Fibroblast of skin of left biceps (primary cell): ENCODE measurements around the gene VAMP2.

Experiments
- DNase-seq, 2 experiments: peaks; one replicate each; pipeline ENCODE4 v3.0.0-alpha.2; 2013; ENCODE audit warnings: low read depth in 2 of 2

VAMP2 gene

GRCh38 chr17:8142887-8143580, 19.7 kb downstream of the VAMP2 start:
- no peak for DNase-seq

- DNase-seq = no peak
Measured at GRCh38 chr17:8142158-8142886, 20.4 kb downstream of the VAMP2 start.

- DNase-seq = no peak
Measured at GRCh38 chr17:8141741-8142140, 21.0 kb downstream of the VAMP2 start.

DNA sequence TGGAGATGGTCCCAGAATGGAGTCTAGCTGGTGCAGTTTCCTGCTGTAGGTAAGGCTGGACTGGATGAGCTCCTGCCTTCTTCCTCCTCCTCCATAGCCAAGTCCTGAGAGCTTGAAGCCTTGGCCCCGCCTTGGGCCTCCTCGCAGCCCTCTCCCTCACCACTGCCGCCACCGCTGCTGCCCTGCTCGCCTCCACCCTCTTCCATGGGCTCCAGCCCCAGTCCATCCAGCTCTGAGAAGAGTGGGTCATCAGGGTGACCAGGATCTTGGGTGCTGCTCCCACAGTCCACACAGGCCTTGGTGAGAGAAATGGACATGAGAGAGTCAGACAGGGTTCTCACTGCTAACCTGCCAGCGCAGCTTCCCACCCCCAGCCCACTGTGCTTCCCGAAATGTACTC, 21.7 kb downstream of the VAMP2 start:
- no peak for DNase-seq

GRCh38 chr17:8140065-8141029, 22.4 kb downstream of the VAMP2 start:
- no peak for DNase-seq

DNA sequence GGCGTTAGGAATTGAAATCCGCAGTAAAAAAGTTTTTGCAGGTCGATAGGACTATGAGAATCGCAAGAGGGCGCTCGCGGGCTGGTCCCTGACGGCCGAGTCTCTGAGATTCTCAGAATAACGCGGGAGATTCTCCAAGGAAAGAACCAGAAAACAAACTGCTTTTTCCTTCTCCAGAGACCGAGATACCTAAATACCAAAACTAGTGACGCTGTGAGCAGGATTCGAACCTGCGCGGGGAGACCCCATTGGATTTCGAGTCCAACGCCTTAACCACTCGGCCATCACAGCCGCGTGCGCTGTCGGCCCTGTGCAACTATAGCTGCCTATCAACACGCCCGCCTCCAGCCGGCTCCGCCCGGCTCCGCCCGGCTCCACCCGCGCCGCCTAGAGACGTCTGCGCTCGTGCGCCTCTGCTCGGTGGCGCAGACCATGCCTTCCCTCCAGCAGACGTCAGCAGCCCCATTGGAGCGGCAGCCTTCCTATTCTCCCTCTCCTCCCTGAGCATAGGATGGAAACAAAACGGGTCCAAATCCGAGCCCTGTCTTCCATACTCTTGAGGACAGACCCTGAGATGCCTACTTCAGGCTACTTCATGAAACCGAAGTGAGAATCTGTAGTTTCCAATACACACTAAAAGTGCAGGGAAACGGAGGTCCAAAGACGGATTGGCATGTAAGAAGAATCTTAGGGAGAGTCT, 23.9 kb downstream of the VAMP2 start:
- DNase-seq = peak; percentile 96 to 97

- no peak for DNase-seq
Measured at GRCh38 chr17:8138374-8138671, 24.4 kb downstream of the VAMP2 start.

GRCh38 chr17:8137645-8138373, 24.9 kb downstream of the VAMP2 start:
- no peak for DNase-seq

- no peak for DNase-seq
Measured at GRCh38 chr17:8133941-8134340, 28.8 kb downstream of the VAMP2 start.

- no peak for DNase-seq
Measured at GRCh38 chr17:8133399-8133798, 29.3 kb downstream of the VAMP2 start.

DNA sequence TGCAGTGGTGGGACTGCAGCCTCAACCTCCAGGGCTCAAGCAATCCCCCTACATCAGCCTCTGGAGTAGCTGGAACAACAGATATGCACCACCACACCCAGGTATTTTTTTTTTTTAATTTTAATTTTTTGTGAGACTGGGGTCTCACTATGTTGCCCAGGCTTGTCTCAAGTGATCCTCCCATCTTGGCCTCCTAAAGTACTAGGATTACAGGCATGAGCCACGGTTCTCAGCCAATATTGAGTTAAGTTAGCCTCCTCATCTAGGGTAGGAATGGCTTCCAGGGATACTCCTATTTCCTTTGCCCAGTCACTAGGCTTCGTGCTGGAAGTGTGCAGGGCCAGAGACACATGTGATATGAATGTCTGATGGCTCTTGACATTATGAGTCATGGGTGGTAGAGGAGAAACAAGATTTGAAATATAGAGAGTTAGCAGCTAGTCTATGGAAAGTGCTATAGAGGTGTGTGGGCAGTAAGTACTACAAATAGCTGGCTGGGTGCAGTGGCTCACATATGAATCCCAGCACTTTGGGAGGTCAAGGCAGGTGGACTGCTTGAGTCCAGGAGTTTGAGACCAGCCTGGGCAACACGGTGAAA, 30.8 kb downstream of the VAMP2 start:
- no peak for DNase-seq

GRCh38 chr17:8128125-8128784, 34.5 kb downstream of the VAMP2 start:
- no peak for DNase-seq

GRCh38 chr17:8126491-8127066, 36.2 kb downstream of the VAMP2 start:
- no peak for DNase-seq

GRCh38 chr17:8125947-8126490, 36.7 kb downstream of the VAMP2 start:
- DNase-seq = no peak

GRCh38 chr17:8125154-8125946, 37.4 kb downstream of the VAMP2 start:
- peak in 1 of 2 experiments; percentile 48 for DNase-seq

GRCh38 chr17:8124350-8125153, 38.2 kb downstream of the VAMP2 start:
- no peak for DNase-seq

- DNase-seq = no peak
Measured at GRCh38 chr17:8123695-8124349, 38.9 kb downstream of the VAMP2 start, which contains the start of gene HES7. Gene HES7, minus strand, starts transcription at chr17:8124106. Its CDS starts 22 bp downstream, at chr17:8124084.
